Activated naive CD4-positive, alpha-beta T cell treated with anti-CD3 and anti-CD28 coated beads, Interleukin-2, amount 50 U/mL, for 72 hours (primary cell): ENCODE data around the gene IGDCC3. TPM values are rescaled to one million over a fixed set of nuclear protein-coding genes. Genes with fewer than 3 reads are reported as not detected.

Experiments
- ATAC-seq, 2 donors: fragments of 150-1000 bp; cut with Tn5 transposase; 2 replicates each; pipeline ENCODE4 v1.10.0; 2021; ENCODE audit warnings: mild to moderate bottlenecking in 2 of 2, moderate library complexity in 2 of 2
- DNase-seq, 2 donors: peaks; one replicate each; pipeline ENCODE4 v3.0.0; 2021 to 2022; ENCODE audit warnings: low spot score in 2 of 2
- H3K27ac Mint-ChIP-seq, 2 donors: one replicate each; pipeline ENCODE4 v1.8.0; 2022; ENCODE audit warnings: mild to moderate bottlenecking in 2 of 2, mixed read lengths in 2 of 2
- H3K36me3 Mint-ChIP-seq, 2 donors: one replicate each; pipeline ENCODE4 v1.8.0; 2022; ENCODE audit warnings: mixed read lengths in 2 of 2
- H3K9me3 Mint-ChIP-seq, 2 donors: one replicate each; pipeline ENCODE4 v1.8.0; 2022; ENCODE audit warnings: mixed read lengths in 2 of 2
- total RNA-seq, 2 donors: library from RNA; stranded (reverse); gene quantifications; one replicate each; pipeline ENCODE4 v1.2.3, GENCODE V29; 2022

IGDCC3 gene
- total RNA-seq, 2 donors from 2014 or later: not detected

DNA sequence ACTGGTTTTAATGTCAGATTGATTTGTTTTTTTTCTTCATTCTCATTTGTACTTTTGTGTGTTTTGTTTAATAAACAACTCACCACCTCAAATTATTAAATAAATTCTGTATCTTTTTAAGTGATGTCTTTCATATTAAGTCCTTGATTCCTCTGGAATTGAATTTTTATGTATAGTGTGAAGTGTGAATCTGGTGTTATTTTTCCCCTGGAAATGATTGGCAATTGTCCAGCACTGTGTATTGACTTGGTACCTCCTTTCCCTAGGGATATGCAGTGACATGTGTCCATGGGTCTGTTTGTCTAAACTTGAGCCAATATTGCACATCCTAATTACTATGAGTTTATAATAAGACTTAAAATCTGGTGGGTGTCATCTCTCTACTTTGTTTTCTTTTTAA is 71.3 kb downstream of the IGDCC3 start:
- no peaks in the 10 kb centered on the region for H3K9me3 Mint-ChIP-seq
- ATAC-seq (no peak), DNase-seq (no peak)
- H3K27ac Mint-ChIP-seq: peak overlapping the region in 1 of 2 donors; percentile 100
- no peaks in the 10 kb centered on the region for H3K36me3 Mint-ChIP-seq

DNA sequence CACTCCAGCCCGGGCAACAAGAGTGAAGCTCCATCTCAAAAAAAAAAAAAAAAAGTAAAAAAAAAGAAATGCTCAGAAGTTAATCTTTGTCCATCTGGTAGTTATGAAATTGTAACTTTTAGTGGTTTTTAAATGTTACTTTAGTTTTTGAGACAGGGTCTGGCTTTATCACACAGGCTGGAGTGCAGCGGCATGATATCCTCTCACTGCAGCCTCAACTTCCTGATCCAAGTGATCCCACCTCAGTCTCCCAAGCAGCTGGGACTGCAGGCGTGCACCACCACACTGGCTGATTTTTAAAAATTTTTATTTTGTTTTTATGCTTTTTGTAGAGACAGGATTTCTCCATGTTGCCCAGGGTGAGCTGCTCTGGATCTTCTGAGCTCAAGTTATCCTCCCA is 72.0 kb downstream of the IGDCC3 start:
- Mint-ChIP-seq H3K36me3 (no peaks in the 10 kb centered on the region), H3K9me3 (no peaks in the 10 kb centered on the region), H3K27ac (peak overlapping the region; percentile 100)
- ATAC-seq (no peak), DNase-seq (no peak)

DNA sequence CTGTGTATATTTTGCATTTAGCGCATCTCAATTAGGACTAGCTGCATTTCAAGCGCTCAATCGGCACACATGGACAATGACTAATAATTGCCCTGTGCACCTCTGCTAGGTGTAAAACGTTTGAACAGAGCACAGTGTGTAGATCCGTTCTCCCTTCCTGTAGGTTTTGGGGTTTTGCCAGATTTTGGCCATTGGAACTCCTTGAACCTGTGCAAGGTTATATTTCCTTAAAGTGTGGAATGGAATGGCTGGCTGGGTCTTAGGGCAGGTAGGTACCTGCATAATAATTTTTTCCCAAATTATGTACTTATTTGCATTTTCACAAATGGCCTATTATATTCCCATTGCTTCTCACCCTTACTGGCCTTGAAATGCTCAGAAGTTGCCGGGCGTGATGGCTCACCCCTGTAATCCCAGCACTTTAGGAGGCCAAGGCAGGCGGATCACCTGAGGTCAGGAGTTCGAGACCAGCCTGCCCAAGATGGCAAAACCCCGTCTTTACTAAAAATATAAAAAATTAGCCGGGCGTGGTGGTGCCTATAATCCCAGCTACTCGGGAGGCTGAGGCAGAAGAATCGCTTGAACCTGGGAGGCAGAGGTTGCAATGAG is 72.5 kb downstream of the IGDCC3 start:
- no peak for ATAC-seq
- DNase-seq: no peak

DNA sequence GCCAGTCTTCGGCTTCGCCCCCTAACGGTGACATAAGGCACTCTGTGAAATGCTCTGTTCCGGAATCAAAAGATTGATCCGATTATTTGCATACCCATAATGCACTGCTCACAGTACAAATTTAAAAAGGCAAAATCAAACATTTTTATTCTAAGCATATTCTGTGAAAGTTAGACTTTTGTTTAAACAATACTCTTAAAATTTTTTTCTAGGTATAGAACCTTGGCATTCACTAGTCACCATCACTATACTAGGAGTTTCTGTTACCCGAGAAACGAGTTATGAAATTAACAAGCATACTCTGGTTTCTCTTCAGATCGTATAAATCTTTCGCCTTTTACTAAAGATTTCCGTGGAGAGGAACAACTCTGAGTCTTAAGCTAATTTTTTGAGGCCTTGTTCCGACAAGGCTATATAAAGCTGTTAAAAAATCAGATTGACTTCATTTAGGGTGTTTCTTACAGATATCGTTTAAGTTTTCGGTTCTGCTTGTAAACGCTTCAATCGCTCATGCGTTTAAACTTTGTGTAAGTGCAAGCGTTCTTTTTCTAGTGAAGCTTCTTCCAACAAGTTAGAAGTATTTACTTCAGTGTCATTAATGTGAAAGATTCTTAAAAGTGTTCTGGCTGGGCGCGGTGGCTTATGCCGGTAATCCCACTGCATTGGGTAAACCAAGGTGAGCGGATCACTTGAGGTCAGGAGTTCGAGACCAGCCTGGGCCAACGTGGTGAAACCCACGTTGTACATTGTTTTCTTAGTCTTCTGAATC is 73.2 kb downstream of the IGDCC3 start, which contains the start of gene RNU5B-1:
Gene RNU5B-1 (plus strand): TSS at position 297 of the 769 bp plus-strand sequence.
- peak within 1 kb of the TSS; percentile 100 for H3K27ac Mint-ChIP-seq
- DNase-seq (peak; percentile 76 to 86), ATAC-seq (peak; percentile 79)
- H3K9me3 Mint-ChIP-seq: no peaks in the 10 kb centered on the region
- no peaks in the 10 kb centered on the region for H3K36me3 Mint-ChIP-seq

More for the DNA sequence above, 72.5 kb downstream of the IGDCC3 start:
- Mint-ChIP-seq H3K27ac (peak overlapping the region; percentile 100), H3K9me3 (no peaks in the 10 kb centered on the region), H3K36me3 (no peaks in the 10 kb centered on the region)

DNA sequence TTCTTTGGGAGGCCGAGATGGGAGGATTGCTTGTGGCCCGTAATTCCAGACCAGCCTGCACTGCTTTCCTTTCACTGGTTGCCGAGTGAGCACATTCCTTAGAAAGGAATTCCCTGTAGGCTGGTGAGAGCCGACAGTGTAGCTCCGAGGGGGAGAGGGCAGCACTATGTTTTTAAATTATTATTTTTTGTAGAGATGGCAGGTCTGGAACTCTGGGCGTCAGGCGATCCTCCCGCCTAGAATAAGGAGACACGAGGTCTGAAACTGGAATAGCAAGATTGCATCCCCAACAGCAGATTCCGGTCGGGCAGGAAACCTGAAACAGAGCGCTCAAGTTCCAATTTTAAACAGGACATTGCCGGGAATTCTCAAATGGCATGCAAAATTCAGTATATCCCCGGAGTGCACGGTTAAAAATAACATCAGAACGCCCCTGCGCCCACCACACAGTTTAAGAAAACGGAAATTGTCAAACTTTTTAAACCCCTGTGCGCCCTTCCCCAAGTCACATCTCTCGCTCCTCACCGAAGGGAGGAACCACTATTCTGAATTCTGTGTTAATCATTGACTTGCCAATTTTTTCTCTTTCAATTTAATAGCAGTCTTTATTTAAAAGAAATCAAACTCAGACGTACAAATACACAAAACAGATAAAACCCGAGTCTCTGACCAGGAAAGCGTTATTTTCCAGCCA is 74.0 kb downstream of the IGDCC3 start:
- Mint-ChIP-seq H3K36me3 (no peaks in the 10 kb centered on the region), H3K27ac (peak overlapping the region; percentile 100), H3K9me3 (no peaks in the 10 kb centered on the region)
- ATAC-seq (peak in 1 of 2 donors; percentile 3), DNase-seq (no peak)

DNA sequence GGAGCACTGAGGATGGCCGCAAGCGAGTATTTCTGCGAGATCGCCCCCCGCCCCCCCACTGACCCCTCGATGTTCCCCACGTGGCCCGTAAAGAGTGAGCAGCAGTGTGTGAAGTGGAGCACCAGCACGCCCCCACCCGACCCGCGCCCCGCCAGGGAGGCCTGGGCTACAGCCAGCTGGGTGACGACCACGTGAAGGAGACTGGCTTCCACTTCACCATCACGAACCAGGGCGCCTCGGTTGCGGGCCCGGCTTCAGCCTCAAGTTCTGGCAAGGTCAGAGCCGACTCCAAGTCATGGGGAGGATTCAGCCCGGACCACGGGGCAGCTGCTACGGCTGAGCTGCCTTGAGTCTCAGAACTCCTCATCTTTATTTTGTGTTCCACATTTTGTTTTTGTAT is 75.7 kb downstream of the IGDCC3 start:
- H3K36me3 Mint-ChIP-seq: no peaks in the 10 kb centered on the region
- no peaks in the 10 kb centered on the region for H3K9me3 Mint-ChIP-seq
- ATAC-seq: no peak
- DNase-seq: no peak
- no peak overlapping the region for H3K27ac Mint-ChIP-seq

DNA sequence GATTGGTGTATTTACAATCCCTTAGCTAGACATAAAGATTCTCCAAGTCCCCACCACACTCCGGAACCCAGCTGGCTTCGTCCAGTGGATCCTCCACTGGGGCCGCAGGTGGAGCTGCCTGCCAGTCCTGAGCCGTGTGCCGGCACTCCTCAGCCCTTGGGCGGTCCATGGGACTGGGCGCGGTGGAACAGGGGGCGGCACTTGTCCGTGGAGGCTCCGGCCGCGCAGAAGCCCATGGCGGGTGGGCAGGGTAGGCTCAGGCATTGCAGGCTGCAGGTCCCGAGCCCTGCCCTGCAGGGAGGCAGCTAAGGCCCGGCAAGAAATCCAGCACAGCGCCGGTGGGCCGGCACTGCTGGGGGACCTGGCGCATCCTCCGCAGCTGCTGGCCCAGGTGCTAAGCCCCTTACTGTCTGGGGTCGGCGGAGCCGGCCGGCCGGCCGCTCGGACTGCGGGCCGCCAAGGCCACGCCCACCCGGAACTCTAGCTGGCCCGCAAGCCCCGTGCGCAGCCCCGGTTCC is 76.8 kb downstream of the IGDCC3 start:
- H3K27ac Mint-ChIP-seq: peak overlapping the region; percentile 65 to 98
- DNase-seq (no peak), ATAC-seq (no peak)
- no peaks in the 10 kb centered on the region for H3K9me3 Mint-ChIP-seq
- no peaks in the 10 kb centered on the region for H3K36me3 Mint-ChIP-seq

DNA sequence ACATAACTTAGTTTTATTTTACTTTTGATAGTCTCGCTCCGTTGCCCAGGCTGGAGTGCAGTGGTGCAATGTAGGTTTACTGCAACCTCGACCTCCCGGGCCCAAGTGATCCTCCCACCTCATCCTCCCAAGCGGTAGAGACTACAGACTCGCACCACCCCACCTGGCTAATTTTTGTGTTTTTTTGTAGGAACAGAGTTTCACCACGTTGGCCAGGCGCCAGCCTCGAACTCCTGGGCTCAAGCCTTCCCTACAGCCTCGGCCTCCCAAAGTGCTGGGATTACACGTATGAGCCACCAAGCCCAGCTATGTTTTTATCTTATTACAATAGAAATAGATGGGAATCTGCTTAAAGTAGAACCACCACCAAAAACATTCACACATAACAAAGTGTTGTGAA is 79.1 kb downstream of the IGDCC3 start:
- H3K9me3 Mint-ChIP-seq: no peaks in the 10 kb centered on the region
- no peak for DNase-seq
- peak overlapping the region; percentile 88 to 97 for H3K27ac Mint-ChIP-seq
- no peaks in the 10 kb centered on the region for H3K36me3 Mint-ChIP-seq
- no peak for ATAC-seq

DNA sequence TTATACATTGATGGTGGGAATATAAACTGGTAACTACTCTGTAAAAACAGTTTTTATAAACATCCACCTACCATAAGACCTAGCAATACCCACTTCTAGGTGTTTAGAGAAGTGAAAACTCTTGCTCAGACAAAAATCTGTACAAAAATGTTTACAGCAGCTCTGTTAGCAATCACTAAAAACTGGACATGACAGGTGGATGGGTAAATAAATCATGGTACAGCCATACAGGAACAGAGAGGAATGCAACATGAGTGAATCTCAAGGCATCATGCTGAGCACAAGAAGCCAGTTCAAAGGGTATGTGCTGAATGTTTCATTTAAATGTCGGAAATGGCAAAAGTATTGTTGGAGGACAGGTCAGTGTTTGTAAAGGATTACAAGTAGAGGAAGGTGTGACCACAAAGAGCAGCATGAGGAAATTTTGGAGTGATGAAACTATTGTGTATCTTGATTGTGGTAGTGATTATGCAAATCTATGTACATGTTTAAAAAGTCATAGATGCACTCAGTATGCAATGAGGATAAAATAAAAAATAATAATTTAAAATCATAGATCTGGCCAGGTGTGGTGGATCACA is 84.8 kb downstream of the IGDCC3 start:
- Mint-ChIP-seq H3K36me3 (no peaks in the 10 kb centered on the region), H3K9me3 (no peaks in the 10 kb centered on the region), H3K27ac (no peak overlapping the region)
- ATAC-seq: no peak
- DNase-seq: no peak

DNA sequence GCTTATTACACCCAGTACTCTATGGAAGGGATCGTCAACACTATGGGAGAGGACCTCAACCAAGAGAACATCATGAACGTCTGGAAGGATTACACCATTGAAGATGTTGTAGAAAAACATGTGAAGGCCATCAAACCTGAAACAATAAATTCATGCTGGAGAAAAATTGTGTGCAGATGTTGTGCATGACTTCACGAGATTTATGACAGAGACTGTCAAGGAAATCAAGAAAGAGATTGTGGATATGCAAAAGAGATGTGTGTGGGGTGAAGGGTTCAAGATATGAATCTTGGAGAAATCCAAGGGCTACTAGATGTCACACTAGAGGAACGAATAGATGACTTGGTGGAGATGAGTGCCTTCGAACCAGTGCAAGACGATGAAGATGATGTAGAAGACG is 87.6 kb downstream of the IGDCC3 start:
- no peak overlapping the region for H3K27ac Mint-ChIP-seq
- no peaks in the 10 kb centered on the region for H3K9me3 Mint-ChIP-seq
- peaks cover 0 to 6% of the 10 kb centered on the region in 2 donors for H3K36me3 Mint-ChIP-seq

DNA sequence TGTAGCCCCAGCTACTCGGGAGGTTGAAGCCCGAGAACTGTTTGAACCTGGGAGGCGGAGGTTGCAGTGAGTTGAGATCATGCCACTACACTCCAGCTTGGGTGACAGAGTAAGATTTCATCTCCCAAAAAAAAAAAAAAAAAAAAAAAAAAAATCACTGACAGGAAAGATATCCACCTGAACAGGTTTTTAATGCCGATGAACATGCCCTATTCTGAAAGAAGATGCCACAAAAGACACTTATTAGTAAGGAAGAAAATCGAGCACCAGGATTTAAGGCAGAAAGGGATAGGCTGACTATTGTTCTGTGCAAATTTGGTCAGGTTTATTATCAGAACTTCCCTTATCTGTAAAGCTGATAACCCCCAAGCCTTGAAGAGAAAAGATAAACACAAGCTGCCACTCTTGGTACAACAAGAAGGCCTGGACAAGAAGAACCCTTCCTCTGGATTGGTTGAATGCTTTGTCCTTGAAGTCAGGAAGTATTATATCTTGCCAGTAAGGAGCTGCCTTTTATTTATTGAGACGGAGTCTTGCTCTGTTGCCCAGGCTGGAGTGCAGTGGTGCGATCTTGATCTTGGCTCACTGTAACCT is 88.4 kb downstream of the IGDCC3 start:
- peaks cover 0 to 6% of the 10 kb centered on the region in 2 donors for H3K36me3 Mint-ChIP-seq
- H3K9me3 Mint-ChIP-seq: no peaks in the 10 kb centered on the region
- H3K27ac Mint-ChIP-seq: no peak overlapping the region
- DNase-seq: no peak
- ATAC-seq: no peak

More for the DNA sequence above, 87.6 kb downstream of the IGDCC3 start:
- DNase-seq (no peak), ATAC-seq (no peak)

DNA sequence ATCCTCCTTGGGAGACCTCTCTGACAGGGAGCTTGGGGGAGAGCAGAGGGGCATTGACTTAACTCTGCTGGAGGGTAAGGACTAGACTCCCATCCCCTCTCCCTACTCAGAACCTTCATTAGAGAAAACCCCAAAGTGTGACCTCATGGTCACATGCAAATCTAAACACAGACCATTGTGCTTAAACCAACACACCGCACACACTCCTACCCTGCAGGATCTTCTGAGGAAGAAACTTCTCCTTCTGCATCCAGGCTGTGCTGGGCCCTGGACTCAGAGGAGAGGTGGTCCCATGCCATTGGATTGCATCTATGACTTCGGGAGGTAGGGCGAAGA is 90.3 kb downstream of the IGDCC3 start:
- Mint-ChIP-seq H3K9me3 (no peaks in the 10 kb centered on the region), H3K27ac (peak overlapping the region; percentile 51 to 84), H3K36me3 (peaks cover under 1 to 6% of the 10 kb centered on the region in 2 donors)
- ATAC-seq (no peak), DNase-seq (no peak)

DNA sequence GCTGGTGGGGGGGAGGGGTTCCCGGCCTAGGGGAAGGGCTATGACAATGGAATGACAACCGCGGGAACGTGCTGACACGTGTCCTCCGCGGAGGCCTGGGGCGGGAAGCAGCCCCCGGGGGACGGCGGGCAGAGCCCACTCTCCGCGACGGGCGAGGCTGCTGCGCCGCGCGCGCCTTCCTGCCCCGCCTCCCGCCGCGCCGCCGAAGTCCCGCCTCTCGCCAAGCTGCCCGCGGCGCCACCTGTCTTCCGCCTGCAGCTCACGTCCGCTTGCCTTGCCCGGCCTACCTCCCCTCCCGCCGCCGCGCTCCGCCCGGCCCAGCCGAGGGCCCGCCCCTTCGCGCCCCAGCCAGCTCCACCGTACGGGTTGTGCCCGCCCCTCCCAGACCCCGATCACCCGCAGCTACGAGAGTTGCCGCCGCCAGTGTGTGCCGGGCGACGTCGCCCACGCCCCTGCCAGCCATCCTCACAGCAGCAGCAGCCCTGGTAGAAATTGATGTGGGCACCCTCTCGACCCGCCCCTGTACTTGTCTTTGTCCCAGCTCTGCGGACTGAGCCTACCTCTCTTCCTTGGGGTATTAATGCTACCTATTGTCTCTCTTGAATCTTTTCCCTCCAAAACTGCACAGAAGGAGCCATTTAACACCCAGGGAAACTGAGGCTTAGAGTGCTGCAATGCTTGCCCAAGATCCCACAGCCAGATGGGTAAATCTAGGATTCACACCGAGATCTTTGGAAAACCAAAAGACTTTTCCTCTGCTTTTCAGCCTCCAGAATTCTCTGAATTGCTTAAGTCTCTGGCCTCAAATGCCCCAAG is 90.9 kb downstream of the IGDCC3 start, which contains the start of gene PARP16:
Gene PARP16 (minus strand): TSS at position 180 of the 816 bp plus-strand sequence. CDS start 457 bp downstream, outside the sequence.
- peak within 1 kb of the TSS; percentile 67 to 84 for H3K27ac Mint-ChIP-seq
- peak; percentile 94 to 98 for ATAC-seq
- H3K36me3 Mint-ChIP-seq: peaks cover 5 to 6% of the 10 kb centered on the region in 2 donors
- H3K9me3 Mint-ChIP-seq: no peaks in the 10 kb centered on the region
- peak; percentile 92 to 93 for DNase-seq

DNA sequence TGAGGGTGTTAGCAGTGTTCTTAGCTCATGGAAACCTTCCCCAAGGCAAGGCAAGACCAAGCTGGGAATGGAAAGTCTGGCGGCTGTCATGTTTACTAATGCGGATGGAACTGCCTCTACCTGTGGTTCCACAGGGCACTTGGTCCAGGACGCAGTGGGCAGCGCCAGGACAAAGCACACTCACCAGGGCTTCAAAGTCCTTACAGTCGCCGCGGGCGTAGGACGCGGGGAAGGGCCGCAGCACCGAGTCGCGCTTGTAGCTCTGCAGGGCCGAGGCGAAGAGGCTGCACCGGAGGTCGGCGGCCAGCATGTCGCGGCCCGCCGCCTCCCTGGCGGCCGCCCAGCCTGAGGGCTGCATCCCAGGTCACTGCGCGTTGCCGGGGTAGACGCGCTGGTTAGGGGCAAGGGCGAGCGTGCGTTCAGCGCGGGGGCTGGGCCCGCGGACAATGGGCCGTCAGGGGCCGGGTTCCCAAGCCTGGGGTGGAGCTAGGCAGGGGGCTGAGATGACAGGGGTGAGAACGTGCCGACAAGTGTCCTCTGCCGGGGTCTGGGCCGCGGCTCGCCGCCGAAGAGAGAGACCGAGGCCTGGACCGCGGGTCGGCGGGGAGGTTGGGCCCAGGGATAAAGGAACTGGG is 91.6 kb downstream of the IGDCC3 start:
- Mint-ChIP-seq H3K36me3 (peaks cover 5 to 6% of the 10 kb centered on the region in 2 donors), H3K27ac (peak overlapping the region; percentile 67 to 84), H3K9me3 (no peaks in the 10 kb centered on the region)
- ATAC-seq: peak; percentile 32 to 52
- DNase-seq: peak; percentile 31 to 60
